ENCODE data around the gene NDUFB8.
A peak's percentile ranks its signal among the peaks of the same experiment; 100 is the strongest.

NDUFB8 gene

DNA sequence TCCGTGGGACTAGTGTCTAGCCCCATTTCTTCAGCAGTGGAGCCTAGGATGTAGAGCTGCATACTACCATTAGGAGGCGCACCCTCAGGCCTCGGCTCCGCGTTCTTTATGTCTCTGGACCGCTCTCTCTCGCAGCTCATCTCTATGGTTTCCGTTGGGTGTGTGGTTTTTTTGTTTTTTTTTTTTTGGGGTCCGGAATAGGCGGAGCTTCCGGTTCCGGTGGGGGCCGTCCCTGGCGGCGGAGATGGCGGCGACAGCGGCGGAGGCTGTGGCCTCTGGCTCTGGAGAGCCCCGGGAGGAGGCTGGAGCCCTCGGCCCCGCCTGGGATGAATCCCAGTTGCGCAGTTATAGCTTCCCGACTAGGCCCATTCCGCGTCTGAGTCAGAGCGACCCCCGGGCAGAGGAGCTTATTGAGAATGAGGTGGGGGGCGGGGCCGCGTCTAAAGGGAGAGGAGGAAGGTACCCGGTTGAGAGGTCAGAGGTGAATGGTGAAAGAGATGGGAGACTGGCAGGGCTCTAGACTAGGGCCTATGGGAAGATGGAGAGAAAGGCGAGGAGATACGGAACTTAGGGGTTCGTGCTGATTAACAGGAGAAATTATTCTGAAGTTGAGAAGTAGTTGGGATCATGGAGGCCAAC lies 6.2 kb upstream of the NDUFB8 start, which contains the start of gene HIF1AN:
HIF1AN (plus strand) TSS at position 229 of the 639 bp plus-strand sequence; CDS start at position 245, 16 bp downstream.
- DNase-seq, result peak; percentile 10

DNA sequence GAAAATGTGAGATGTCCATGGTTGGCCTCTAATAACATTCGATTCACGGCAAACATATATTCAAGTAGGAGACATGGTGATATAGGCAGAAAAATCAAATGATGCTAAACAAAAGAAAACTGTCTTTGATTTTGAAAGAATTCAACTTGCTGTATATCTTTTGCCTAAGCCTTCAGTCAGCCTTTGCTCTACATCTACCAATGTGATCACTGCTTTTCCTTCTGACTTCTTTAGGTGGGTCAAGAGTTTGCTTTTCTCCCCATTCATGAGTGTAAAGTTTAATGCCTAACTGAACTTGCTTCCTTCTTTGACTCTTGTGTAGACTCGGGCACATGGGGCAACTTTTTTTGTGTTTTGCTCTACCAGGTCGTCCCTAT lies 5.7 kb upstream of the NDUFB8 start:
- no peak for DNase-seq

DNA sequence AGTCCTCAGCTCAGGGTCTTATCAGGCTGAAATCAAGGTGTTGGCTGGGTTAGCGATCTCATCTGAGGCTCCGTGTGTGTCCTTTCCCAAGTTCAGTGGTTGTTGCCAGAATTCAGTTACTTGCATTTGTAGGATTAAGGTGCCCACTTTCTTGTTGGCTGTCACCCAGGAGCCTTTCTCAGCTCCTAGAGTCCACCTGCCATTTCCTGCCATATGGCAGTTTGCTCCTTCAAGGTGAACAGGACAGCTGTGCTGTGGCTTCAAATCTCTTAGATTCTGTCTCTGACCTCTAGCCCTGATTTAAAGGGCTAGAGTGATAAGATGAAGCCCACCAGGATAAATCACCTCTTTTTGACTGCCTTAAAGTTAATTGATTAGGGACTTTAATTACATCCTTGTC lies 5.1 kb upstream of the NDUFB8 start:
- DNase-seq, result no peak

DNA sequence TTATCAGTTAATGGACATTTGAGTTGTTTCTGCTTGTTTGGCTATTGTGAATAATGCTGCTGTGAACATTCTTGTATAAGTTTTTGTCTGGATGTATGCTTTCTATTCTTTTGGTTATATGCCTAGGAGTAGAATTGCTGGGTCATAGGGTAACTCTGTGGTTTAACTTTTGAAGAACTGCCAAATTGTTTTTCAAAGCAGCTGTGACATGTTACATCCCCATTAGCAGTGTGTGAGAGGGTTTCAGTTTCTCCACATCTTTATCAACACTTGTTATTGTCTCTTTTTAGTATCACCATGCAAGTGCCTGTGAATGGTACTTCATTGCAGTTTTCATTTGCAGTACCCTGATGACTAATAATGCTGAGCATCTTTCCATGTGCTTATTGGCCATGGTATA lies 2.1 kb upstream of the NDUFB8 start:
- DNase-seq, result no peak

DNA sequence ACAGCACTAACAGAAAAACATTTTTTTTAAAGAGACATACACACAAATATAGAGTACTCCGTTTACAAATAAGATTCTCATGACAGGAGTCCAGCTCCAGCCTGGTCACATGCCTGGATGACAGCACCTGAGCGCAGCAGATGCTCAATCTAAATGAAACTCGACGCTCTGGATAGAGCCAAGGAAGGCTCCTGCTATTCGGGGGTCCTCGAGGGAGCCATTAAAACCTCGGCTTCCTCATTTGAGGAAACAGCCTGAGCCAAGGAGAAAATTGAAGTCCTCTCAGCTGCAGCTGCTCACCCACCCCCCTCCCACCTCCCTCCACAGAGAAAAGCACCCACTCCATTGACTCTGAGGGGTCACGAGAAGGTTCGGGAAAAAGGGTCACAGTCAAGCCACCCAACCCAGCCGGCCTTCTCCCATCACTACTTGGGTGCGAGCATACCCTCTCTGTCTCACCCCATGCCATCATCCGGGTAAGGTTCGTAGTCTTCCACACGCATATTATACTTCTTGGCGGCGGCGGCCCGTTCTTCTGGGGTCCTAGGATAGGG lies 673 bp downstream of the NDUFB8 start:
- DNase-seq, result no peak

DNA sequence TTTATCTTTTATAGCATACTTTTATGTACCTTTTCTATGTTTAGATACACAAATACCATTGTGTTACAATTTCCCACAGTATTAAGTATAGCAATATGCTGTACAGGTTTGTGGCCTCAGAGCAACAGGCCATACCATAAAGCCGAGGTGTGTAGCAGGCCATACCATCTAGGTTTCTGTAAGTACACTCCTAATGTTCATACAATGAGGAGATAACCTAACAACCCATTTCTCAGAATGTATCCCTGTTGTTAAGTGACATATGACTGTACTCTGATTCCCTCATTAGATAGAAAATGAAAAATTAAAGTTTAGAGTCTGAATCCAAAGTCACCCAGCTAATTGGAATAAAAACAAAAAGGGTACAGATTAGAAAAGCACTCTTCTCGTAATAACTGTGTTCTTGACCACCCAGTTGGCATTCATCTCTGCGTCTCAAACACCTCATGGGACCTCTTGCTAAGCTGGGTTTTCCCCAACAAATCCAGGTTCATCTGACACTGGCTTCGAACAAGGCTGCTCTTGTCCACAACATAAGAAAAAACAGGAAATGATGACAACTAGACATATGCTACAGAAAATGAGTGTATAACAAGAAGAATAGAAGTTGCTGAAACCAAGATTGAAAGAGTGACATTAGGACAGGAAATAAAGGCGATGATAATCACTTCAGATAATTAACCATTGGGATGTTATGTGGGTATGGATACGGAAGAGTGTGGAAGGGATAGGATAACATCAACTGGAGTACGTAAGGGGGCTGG lies 1.4 kb downstream of the NDUFB8 start:
- no peak for DNase-seq

DNA sequence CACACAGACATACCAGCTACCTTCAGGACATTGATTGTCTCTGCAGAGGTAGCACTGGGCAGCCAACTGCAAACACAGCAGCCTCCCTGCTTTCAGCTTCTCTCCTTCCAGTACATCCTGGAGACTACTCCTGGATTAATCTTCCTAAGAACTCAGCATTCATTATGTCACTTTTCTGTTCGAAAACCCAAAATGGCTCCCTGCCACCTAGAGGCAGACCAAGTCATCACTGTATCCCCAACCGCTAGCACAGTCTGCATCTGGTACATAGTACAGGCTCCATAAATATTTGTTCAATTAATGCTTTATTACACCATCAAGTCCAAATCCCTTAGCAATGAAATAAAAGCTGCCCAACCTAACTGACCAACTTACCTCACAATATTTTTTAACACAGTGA lies 5.0 kb downstream of the NDUFB8 start:
- no peak for DNase-seq

DNA sequence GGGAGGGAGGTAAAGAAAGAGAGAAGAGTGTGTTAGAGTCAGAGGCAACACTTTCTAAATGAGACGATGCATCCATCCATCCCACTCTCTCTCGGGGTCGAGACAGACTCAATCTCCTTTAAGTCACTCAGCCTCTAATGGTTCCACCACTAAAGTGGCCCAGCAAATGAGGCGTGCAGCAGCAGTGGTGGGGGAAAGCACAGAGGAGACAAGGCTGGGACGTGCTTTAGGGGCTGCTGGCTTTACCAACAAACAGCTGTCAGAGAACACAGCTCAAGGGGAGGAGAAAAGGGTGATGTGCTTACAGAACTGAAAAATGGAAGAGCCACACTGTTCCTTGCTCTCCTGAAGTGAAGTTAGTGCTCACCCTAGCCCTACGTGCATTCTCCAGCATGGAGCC lies 5.5 kb downstream of the NDUFB8 start:
- no peak for DNase-seq

DNA sequence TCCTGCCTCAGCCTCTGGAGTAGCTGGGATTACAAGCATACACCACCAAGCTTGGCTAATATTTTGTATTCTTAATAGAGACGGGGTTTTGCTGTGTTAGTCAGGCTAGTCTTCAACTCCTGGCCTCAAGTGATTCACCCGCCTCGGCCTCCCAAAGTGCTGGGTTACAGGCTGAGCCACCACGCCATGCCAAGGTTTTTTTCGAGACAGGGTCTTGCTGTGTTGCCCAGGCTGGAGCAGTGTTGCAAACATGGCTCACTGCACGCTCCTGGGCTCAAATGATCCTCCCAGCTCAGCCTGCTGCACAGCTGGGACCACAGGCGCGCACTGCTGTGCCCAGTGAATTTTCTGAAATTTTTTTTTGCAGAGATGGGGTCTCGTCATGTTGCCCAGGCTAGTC lies 6.7 kb downstream of the NDUFB8 start:
- no peak for DNase-seq

DNA sequence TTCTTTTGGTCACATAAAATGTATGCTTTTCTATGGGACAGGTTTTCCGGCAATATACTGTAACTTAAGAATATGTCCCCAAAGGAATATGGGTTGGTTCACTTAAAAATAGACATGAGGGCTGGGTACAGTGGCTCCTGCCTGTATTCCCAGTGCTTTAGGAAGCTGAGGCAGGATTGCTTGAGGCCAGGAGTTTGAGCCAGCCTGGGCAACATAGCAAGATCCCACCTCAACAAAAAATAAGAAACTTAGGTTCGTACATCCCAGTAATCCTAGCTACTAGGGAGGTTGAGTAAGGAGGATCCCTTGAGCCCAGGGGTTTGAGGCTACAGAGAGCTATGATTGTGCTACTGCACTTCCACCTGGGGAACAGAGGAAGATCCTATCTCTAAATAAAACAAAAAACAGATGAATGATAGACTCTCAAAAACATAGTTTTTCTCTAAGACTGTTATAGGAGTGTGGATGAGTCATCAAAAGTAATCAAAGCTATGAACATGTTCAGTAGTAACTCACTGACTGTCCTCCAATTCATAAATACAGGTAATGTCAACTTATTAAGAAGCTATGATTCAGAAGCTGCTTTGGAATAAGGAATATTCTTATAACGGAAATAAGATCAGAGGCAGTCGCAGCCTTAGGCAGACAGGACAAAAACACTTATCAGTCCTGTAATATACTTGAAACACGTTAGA lies 7.4 kb downstream of the NDUFB8 start:
- DNase-seq, result no peak

DNA sequence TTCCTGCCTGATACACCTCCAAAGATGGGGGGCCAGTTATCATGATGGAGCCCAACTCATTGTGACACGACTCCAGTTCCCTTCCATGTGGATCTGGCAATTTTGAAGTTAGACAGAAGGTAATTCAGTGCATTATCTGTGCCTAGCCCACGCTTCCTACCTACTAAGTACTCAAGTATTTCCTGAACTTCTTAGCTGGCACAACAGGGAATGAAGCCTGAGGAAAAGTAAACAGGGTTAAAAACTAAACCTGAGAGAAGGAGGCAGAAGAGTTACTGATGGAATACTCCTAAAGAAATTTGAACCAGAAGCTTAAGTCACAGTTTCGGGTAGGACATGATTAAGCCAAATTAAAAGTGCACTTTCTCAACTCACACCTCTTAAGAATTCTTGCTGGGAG lies 8.9 kb downstream of the NDUFB8 start:
- DNase-seq, result no peak

DNA sequence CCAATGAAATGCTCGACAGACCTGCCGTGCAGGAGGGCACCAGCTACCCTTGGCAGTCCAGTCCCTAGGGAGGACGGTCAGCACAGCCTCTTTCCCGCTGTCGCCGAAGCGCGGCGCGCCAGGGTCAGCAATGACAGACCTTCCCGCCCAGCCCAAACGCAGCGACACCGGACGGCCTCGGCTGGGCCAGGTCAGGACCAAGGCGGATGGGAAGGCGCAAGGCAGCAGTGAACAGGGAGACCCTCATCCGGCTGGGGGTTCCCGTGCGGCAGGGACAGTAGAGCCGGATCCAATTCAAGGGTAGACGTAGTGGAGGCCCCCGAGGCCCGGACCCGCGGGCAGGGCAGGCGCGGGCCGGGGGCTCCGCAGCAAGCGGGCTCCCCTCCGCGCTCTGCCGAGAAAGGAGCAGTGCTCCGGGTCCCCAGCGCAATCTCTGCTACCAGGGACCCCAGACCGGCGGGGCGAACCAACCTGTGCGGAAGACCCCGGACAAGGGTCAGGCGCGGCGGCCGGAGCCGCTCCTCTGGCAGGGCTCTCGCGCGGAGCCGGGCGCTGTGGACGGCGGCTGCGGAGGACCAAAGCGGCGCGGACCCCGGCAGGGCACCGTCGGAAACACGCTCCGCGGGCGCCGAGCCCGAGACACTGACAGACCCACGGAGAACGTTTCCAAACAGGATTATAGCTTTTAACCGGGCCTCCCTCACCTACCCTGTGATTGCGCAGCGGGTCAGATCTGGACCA lies 10.2 kb downstream of the NDUFB8 start, which contains the start of gene SEC31B:
SEC31B (minus strand) TSS at position 551 of the 741 bp plus-strand sequence. CDS start 2,909 bp downstream, outside the sequence.
- DNase-seq, result no peak

DNA sequence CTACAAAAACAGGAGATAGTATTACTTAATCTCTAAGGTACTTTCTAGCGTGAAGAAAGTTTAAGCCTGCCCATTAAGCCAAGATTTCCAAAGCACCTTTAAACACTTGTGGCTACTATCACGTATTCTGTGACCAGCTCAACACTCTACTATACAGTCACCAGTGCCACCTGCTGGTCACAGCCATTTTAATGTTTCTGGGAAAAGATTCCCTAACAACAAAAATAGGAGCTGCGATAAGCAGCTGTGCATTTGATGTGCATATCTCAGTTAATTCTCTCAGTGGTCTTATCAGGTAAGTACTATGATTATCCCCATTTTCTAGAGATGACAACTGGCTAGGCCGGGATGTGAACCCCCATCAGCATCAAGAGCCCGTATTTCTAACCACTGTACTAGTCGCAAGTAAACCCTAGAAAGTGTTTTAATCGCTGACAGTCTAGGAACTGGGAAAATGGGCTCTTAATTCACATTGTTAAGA lies 10.9 kb downstream of the NDUFB8 start:
- DNase-seq, result no peak

DNA sequence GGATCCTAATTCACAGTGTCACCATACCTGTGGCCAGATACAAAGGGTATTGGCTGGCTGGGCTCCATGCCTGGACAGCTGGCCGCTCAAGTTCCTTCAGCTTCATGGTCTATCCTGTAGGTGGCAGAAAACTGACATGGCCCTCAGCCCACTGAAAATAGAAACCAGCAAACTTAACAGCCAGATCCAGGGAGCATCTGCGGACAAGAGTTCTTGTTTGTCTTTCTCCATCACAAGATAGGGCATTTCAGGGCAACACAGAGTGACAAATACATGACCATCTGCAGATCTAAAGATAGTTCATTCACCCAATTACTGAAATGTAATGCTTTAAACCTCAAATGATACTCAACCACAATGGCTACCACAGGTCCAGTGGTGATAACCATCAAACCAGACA lies 12.8 kb downstream of the NDUFB8 start:
- DNase-seq, result no peak

DNA sequence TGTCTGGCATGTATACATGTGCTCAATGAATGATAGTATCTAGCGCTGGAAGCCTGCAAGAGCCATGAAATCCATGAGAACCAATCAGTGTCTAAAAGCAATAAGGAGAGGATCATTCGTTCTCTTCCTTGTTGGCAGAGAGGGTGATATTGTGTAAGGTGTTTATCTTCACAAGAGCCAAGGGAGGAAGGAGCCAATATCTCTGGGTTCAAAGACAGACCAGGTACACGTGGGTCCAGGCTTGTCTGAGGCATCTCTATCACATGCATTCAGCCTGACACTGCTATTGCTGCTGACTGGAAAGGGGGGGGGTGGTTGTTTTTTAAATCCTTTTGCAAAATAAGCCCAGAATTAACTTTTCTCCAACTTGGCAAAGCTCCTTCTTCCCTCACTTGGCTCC lies 14.1 kb downstream of the NDUFB8 start:
- DNase-seq, result no peak

DNA sequence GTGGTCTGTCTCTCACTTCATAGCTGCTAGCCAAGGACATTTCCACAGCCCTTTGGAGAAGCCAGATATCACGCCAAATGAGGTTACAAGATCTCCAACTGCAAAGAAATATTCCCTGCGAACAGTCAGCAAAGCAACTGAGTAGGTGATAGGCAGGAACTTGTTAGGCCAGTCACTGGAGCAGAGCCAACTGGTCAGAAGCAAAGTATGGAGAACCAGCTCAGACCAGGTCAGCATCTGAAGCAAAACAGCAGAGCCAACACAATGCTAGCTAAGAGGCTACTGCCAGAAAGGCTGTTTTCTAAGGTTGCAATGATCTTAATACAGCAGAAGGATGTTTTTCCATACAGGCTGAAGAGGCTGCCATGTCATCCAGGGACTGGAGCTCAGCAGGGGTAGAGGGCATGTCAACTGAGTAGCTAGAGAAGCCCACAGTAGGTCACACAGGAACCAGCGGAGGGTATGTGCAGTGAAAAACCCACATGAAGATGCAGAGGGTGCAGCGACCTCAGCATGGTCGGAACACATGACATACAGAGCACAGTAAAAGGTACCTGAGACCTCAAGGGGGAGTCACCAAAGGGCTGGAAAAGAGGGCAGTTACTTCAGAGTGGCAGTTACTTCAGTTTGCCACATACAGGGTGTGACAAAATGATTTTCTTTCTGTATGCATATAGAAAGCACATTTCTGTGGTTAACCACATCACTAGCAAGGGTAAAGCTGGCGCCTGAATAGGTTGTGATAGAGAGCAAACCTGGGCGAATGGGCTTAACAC lies 18.9 kb downstream of the NDUFB8 start:
- DNase-seq, result no peak

DNA sequence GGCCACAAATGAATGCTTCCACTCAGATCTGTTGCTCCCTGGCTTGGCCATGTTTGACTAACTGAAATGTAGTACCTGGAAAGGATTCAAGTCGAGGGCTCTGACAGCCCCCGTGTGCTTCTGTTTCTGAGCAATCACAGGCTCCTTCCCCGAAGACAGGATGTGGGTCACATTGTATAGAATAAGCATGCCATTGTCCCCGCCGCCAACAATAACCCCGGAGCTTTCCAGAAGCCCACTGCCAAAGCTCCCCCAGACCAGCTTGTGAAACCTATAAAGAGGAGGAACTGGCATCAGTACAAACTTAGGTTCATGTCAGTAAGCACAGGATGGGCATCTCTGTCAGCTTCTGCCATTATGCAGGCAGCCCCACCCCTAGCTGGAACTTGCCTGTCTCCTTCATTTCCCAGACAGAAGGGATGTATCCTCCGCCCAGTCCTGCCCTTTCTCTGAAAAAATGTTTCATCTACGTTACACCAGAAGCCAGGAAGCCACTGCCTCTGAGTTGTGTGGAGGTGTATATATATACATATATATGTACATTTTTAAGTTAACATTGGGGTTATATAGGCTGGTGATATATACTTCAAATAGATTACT lies 20.3 kb downstream of the NDUFB8 start:
- DNase-seq, result no peak

DNA sequence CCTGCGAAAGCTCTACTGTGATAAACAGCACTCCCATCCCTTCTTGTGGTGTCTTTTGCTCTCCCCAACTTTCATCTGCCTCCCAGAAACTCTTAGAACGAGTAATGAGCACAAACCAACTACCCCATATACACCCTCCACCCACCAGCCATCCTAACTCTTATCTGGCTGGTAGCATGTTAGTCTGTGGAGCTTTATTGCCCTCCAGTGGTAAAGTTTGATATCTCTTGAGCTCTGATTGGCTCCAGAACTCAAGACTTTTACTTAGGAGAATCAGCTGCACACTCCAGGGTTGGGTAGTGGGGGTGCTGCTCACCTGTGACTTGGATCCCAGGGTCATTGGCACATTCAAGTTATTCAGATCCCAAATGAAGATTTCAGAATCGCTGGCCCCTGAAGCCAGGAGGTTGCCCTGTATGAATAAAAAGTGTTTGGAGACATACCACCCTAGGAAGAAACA lies 20.9 kb downstream of the NDUFB8 start:
- DNase-seq, result no peak

DNA sequence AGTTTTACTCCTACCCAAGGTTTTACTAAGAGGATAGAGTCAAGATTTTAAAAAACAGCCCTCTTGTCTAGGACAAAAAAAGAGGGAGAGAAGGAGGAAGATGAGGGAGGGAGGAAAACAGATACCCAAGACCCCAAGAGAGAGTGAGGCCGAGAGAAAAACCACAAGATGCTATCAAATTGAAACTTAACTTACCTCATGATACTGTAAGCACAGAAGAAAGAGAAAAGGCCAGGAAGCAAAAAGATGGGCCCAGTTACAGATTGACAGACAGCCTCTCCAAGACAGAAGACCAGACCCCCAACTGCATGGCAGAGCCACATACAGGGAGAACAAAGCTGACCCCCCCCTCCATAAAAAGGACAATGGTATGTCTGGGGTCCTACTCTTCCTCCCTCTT lies 21.4 kb downstream of the NDUFB8 start:
- DNase-seq, result no peak

DNA sequence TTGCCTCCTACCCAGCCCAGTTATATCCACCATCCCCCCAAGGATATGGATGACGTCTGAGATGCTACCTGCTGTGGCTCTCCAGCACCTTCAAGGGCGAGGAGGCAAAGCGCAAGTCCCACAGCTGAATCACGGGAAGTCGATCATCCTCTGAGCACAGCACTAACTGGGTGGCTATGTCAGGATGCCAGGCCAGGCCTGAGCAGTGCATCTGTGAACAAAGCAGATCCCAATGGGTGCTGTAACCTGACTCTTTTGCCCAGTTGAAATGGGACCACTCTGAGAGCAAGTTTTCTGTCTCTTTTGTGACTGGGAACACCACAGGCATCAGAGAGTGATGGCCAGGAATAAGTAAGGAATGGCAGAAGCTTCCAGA lies 22.3 kb downstream of the NDUFB8 start:
- DNase-seq, result no peak

DNA sequence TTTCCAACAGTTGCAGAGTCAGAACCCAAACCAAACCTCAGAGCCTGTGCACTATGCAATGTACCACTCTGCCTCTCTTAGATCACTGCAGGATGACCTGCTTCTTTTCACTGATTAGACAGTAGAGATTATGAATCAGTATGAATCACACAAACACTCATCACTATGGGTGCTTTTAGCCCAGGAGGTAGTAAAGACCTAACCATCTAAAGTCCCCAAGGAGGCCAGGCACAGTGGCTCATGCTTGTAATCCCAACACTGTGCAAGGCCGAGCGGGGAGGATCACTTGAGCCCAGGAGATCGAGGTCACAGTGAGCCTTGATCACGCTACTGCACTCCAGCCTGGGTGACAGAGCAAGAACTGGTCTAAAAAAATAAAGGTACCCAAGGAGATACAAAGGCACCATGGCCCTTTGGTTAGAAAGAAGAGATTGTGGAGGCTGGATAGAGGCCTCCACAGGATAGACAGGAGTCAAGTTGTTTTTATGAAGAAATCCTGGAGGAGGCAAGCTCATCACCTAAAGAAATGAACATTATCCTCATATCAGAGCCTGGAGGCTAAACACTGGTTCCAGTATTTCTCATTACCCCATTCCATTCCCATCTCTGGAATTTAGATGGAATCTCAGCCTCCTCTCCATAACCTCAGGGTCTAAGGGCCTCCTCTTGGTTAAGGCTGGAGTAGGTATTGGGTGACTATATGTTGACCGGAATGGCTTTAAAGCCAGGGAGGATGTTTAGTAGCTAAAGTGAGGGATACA lies 22.9 kb downstream of the NDUFB8 start:
- no peak for DNase-seq

All from NCI-H1417 treated with DMSO at 0.1 percent for 48 hours (cell line).